SK-MEL-5 (cell line): ENCODE data around the gene SLC19A1. TPM values are rescaled to one million over a fixed set of nuclear protein-coding genes. Genes with fewer than 3 reads are reported as not detected.

ENCODE experiments used
- DNase-seq: peaks from one replicate; pipeline ENCODE4 v3.0.0-alpha.2; 2016; ENCODE audit warnings: low read depth, low spot score
- in situ Hi-C: cut with HindIII; loops from 2 replicates; pipeline ENCODE4 v1.10.0; 2016; ENCODE audit warnings: low sequenced_read_pairs, high pct_unique_total_duplicates, low pct_unique_long_range_greater_than_20kb
- small RNA-seq, 2 experiments: library from RNA; depleted of rRNA; stranded (forward); fragments of <200 nt; gene quantifications; one replicate each; pipeline ENCODE3, GENCODE V24; 2014
- total RNA-seq: library from RNA; depleted of rRNA; stranded (reverse); fragments of >200 nt; shearing (Covaris generic); gene quantifications from 2 replicates; pipeline ENCODE4 v1.2.3, GENCODE V29; 2014; rRNA removed

SLC19A1 gene
- total RNA-seq, 1 experiment from 2014 or later, result 12.7 TPM

GRCh38 chr21:45451771-45452182 is 90.5 kb downstream of the SLC19A1 start:
- DNase-seq, result no peak
- in situ Hi-C loops, result no loop called here

DNA sequence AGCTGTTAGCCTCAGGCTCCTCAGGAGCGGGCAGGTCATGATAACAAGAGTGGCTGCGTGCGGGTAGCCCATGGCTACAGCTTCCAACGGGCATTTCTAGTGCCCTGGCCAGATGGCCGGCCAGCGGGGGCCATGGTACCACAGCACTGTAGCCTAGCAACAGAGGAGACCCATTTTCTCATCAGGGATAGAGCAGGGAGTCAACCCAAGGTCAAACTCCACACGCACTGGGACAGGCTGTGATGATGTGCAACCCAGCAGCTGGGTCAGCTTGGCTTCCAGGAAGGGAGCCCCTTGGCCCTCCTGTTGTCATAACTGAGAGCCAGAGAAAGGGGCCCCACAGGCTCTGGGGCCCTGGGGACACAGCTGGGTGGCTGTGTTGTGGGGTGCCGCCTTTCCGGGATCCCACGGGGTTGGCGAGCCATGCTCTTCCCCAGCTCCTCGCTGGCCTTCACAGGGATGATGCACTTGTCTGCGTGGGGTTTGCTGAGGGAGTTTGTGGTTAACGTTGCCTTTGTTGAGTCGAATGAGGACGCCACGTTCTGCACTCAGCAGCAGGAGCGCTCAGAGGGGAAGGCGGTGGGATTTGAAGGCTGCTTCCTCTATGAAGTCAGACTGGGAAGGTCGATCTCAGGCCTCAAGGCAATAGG is 91.0 kb downstream of the SLC19A1 start:
- in situ Hi-C loops, result no loop called here
- no peak for DNase-seq

- in situ Hi-C loops, result no loop called here
- DNase-seq, result no peak
Measured at GRCh38 chr21:45450423-45451090, 91.7 kb downstream of the SLC19A1 start.

- in situ Hi-C loops, result no loop called here
Measured at GRCh38 chr21:45449658-45450422, 92.4 kb downstream of the SLC19A1 start.

DNA sequence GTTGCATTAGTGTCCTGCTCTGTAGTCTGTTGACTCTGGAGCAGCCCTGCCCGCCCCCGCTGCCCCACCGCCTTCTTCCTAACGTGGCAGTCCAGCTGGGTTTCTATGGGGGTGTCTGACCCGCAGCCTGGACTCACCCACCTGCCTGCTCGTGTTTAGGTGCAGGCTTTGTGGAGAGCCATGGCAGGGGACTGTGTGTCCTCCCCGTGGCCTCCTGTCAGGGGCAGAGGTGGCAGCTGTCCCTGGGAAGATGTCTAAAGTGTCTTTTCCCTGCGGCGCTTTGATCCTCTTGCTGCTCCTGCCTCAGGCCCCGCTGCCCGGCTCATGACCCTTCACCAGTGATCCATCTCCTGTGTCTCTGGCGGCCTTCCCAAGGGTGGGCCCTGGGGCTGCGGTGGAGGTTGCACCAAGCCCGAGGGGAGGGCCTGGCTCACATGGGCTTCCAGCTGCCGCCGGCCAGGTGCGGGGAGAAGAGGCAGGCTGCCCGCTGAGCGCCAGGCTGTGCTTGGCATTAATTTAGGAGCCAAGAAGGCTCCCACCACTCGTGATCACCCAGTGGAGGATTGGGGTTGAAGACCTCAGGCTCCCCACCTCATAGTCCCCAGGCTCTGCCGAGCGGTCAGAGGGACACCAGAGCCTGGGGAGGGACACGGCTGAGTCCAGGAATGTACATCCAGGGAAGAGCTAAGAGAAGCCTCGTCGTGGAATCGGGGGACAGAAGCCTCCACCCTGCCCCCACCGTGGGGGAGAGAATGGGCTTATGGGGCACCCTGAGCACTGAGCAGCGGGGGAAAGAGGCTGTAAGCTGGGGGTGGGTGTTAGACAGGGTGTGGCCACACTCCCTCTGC is 93.2 kb downstream of the SLC19A1 start:
- in situ Hi-C loops, result no loop called here
- DNase-seq, result no peak

More at GRCh38 chr21:45449658-45450422, 92.4 kb downstream of the SLC19A1 start:
- DNase-seq, result no peak

DNA sequence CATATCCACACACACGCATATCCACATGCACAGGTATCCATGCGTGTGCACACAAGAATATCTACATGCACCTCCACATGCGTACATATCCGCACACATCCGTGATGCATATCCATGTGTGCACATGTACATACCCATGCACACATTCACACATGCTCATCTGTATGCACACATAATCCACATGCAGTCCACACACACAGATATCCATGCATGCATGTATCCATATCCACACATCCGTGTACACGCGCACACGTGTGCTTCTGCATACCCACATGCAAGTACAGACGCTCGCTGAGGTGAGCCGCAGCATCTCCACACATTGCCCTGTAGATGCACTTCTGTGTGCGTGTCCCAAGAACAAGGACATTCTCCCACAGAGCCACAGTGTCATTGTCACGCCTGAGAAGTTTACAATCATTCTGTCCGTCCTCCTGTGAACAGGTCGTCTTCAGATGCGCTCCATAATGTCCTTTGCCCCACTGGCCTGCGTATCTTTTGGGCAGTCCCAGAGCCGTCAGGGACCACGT is 93.9 kb downstream of the SLC19A1 start:
- in situ Hi-C loops, result no loop called here
- DNase-seq, result no peak

Small RNAs within 50 kb of the gene (small RNA-seq; reads per million reads assigned to genes)
- gene MIR6815, result 0 to 0.05 reads per million in 2 experiments

Other genes starting within 250 kb of the SLC19A1 start
- gene COL18A1, start 137.3 kb downstream of the SLC19A1 start, total RNA-seq, result 12.4 and 13.2 TPM in 2 replicates
- not detected in 2 replicates for gene PCBP3, start 101.3 kb upstream of the SLC19A1 start, total RNA-seq